ENCODE measurements around the gene RBMX2.
A peak's percentile ranks its signal among the peaks of the same experiment; 100 is the strongest.
"Not testable (repeated sequence)": the region's sequence is repeated elsewhere in the genome, so short reads cannot be mapped to it uniquely, and the experiment has no call there.

RBMX2 gene

GRCh38 chrX:130418066-130418465, 16.3 kb downstream of the RBMX2 start:
- H3K4me3 ChIP-seq (ENCODE audit: control insufficient read depth, low read depth, low read length) = no peak overlapping the region
- no peak for DNase-seq (ENCODE audit: low read depth)
- TF ChIP-seq, protein P1, sequence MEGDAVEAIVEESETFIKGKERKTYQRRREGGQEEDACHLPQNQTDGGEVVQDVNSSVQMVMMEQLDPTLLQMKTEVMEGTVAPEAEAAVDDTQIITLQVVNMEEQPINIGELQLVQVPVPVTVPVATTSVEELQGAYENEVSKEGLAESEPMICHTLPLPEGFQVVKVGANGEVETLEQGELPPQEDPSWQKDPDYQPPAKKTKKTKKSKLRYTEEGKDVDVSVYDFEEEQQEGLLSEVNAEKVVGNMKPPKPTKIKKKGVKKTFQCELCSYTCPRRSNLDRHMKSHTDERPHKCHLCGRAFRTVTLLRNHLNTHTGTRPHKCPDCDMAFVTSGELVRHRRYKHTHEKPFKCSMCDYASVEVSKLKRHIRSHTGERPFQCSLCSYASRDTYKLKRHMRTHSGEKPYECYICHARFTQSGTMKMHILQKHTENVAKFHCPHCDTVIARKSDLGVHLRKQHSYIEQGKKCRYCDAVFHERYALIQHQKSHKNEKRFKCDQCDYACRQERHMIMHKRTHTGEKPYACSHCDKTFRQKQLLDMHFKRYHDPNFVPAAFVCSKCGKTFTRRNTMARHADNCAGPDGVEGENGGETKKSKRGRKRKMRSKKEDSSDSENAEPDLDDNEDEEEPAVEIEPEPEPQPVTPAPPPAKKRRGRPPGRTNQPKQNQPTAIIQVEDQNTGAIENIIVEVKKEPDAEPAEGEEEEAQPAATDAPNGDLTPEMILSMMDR (conservative IDR thresholded peaks at IDR 0.05; ENCODE audit: control insufficient read depth, insufficient read depth, low read depth, low read length) = no peak

DNA sequence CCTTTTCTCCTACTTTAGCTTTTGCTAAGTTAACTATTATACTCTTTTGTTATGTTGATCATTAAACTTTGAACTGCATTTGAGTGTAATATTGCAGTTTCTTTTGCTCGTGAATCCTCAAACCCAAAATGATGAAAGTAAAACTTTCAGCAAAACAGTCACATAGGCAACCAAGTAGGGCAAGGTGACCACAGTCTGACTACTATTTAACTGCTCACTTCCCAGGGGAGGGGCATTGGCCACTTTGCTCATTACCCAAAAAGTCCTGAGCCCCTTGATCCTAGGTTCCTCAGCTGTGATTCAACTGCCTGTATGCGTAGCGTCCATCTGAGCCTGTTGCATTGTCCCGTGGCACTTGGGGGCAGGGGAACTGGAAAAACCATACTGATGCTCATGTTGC, 17.0 kb downstream of the RBMX2 start:
- no peak for DNase-seq (ENCODE audit: low read depth)
- H3K4me3 ChIP-seq (ENCODE audit: control insufficient read depth, low read depth, low read length) = no peak overlapping the region
- TF ChIP-seq, protein P1 (conservative IDR thresholded peaks at IDR 0.05; ENCODE audit: control insufficient read depth, insufficient read depth, low read depth, low read length) = no peak

DNA sequence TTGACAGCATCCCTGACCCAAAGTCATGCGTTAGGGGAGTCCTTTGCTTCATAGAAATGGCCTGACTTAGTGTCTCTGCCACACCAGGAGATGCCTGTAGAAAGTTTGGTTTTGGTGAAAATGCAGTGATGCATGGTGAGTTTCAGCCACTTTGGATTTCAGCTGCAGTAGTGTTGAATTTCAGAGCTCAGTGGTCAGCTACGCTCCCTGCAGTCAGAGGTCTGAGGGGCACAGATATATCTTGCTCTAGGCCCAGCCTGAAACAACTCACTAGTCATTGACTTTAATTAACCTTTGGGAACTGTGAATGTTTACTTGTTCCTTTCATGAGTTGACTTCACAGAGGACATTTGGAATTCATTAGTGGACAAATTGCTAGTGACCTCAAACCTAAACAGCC, 17.5 kb downstream of the RBMX2 start:
- H3K4me3 ChIP-seq (ENCODE audit: control insufficient read depth, low read depth, low read length) = no peak overlapping the region
- DNase-seq (ENCODE audit: low read depth) = no peak
- TF ChIP-seq, protein P1 (conservative IDR thresholded peaks at IDR 0.05; ENCODE audit: control insufficient read depth, insufficient read depth, low read depth, low read length) = no peak

- DNase-seq (ENCODE audit: low read depth) = no peak
- TF ChIP-seq, protein P1 (conservative IDR thresholded peaks at IDR 0.05; ENCODE audit: control insufficient read depth, insufficient read depth, low read depth, low read length) = no peak
- no peak overlapping the region for H3K4me3 ChIP-seq (ENCODE audit: control insufficient read depth, low read depth, low read length)
These were observed 24.7 kb downstream of the RBMX2 start for GRCh38 chrX:130426531-130426930.

GRCh38 chrX:130429236-130429635, 27.4 kb downstream of the RBMX2 start:
- DNase-seq (ENCODE audit: low read depth); H3K4me3 ChIP-seq (ENCODE audit: control insufficient read depth, low read depth, low read length): not testable (repeated sequence)

DNA sequence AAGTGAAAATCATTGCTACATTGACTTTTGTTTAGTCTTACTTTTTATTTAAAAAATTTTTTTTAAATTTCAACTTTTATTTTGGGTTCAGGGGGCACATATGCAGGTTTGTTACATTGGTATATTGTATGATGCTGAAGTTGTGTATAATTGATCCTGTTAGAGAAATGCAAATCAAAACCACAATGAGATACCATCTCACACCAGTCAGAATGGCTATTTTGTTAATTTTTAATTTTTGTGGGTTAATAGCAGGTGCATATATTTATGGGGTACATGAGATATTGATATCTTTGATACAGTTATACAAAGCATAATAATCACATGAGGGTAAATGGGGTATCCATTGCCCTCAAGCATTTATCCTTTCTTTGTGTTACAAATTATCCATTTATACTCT, 34.1 kb downstream of the RBMX2 start:
- no peak for DNase-seq (ENCODE audit: low read depth)
- no peak overlapping the region for H3K4me3 ChIP-seq (ENCODE audit: control insufficient read depth, low read depth, low read length)
- TF ChIP-seq, protein P1 (conservative IDR thresholded peaks at IDR 0.05; ENCODE audit: control insufficient read depth, insufficient read depth, low read depth, low read length) = no peak

GRCh38 chrX:130437996-130438395, 36.2 kb downstream of the RBMX2 start:
- not testable (repeated sequence) for H3K4me3 ChIP-seq (ENCODE audit: control insufficient read depth, low read depth, low read length); DNase-seq (ENCODE audit: low read depth)

DNA sequence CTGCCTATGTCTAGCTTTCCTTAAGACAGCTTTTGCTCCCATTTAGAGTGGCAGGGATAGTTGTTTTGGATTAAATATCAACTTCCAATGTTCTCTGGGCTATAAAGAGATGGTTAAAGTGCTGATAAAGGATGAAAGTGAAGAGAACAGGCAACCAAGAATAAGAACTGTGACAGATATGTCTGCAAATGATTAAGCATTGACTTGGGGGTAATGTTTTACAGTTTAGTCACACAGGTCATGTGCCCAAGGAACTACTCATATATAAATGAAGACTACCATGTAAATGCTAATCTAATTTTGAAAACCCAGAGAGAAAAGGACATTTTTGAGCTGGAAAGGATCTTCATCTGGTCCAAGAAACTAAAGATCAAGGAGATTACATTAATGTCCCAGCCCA, 42.1 kb downstream of the RBMX2 start:
- DNase-seq (ENCODE audit: low read depth) = peak; percentile 3
- no peak overlapping the region for H3K4me3 ChIP-seq (ENCODE audit: control insufficient read depth, low read depth, low read length)
- TF ChIP-seq, protein P1 (conservative IDR thresholded peaks at IDR 0.05; ENCODE audit: control insufficient read depth, insufficient read depth, low read depth, low read length) = no peak
